Parathyroid adenoma (tissue), 2 donors: ENCODE data around the gene AGBL1.

Source experiments
- H2AFZ ChIP-seq: fragments of 300-600 bp; sonication (generic); one replicate; pipeline ENCODE4 v1.7.0; 2017; ENCODE audit warnings: antibody characterized with exemption, mild to moderate bottlenecking
- H3K27ac ChIP-seq: fragments of 300-600 bp; sonication (generic); one replicate; pipeline ENCODE4 v1.7.0; 2017
- H3K27me3 ChIP-seq: fragments of 300-600 bp; sonication (generic); one replicate; pipeline ENCODE4 v1.7.0; 2017; ENCODE audit warnings: low read length; ENCODE audit not compliant: control insufficient read depth, insufficient read depth
- H3K36me3 ChIP-seq: fragments of 300-600 bp; sonication (generic); one replicate; pipeline ENCODE4 v1.7.0; 2017; ENCODE audit warnings: low read length; ENCODE audit not compliant: control insufficient read depth, insufficient read depth
- H3K4me1 ChIP-seq: fragments of 300-600 bp; sonication (generic); one replicate; pipeline ENCODE4 v1.7.0; 2017; ENCODE audit warnings: control low read depth
- H3K4me2 ChIP-seq: fragments of 300-600 bp; sonication (generic); one replicate; pipeline ENCODE4 v1.7.0; 2017; ENCODE audit warnings: low read length
- H3K4me3 ChIP-seq: fragments of 300-600 bp; sonication (generic); one replicate; pipeline ENCODE4 v1.7.0; 2017; ENCODE audit warnings: low read depth, low read length
- H3K79me2 ChIP-seq: fragments of 300-600 bp; sonication (generic); one replicate; pipeline ENCODE4 v1.7.0; 2017; ENCODE audit warnings: control low read depth
- H3K9ac ChIP-seq: fragments of 300-600 bp; sonication (generic); one replicate; pipeline ENCODE4 v1.7.0; 2017; ENCODE audit warnings: mild to moderate bottlenecking
- H3K9me3 ChIP-seq: fragments of 300-600 bp; sonication (generic); one replicate; pipeline ENCODE4 v1.7.0; 2017; ENCODE audit warnings: low read length; ENCODE audit not compliant: control insufficient read depth
- TF ChIP-seq, protein P1 (sequence below): fragments of 300-600 bp; sonication (generic); IDR thresholded peaks from one replicate; pipeline ENCODE4 v1.7.0; 2017; ENCODE audit warnings: antibody characterized with exemption, mild to moderate bottlenecking
- donor health status: primary hyperparathyroidism.

Gene AGBL1

DNA sequence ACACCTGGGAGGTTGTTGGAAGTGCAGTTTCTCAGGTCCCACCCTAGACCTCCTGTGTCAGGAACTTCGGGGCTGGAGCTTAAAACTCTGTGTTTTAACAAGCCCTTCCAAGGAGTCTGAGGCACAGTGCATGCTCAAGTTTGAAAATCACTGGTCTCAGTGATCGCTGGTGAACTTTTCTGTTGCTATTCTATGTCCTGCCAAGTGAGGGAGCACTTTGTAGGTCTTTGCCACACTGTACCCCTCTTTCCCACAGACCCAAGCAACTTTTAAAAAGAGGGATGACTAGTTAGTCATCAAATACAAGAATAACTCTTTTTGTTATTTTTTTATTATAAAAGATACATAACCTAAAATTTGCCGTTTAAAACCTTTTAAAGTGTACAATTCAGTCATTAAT is 133.7 kb downstream of the AGBL1 start:
- H3K9me3 ChIP-seq, result no peaks in the 10 kb centered on the region
- no peaks in the 10 kb centered on the region for H3K4me1 ChIP-seq
- H3K4me2 ChIP-seq, result no peak overlapping the region
- H3K27ac ChIP-seq, result no peak overlapping the region
- no peak overlapping the region for H3K9ac ChIP-seq
- TF ChIP-seq, protein P1, sequence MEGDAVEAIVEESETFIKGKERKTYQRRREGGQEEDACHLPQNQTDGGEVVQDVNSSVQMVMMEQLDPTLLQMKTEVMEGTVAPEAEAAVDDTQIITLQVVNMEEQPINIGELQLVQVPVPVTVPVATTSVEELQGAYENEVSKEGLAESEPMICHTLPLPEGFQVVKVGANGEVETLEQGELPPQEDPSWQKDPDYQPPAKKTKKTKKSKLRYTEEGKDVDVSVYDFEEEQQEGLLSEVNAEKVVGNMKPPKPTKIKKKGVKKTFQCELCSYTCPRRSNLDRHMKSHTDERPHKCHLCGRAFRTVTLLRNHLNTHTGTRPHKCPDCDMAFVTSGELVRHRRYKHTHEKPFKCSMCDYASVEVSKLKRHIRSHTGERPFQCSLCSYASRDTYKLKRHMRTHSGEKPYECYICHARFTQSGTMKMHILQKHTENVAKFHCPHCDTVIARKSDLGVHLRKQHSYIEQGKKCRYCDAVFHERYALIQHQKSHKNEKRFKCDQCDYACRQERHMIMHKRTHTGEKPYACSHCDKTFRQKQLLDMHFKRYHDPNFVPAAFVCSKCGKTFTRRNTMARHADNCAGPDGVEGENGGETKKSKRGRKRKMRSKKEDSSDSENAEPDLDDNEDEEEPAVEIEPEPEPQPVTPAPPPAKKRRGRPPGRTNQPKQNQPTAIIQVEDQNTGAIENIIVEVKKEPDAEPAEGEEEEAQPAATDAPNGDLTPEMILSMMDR, result no peak
- H3K79me2 ChIP-seq, result no peaks in the 10 kb centered on the region
- H3K4me3 ChIP-seq, result no peak overlapping the region
- no peak overlapping the region for H2AFZ ChIP-seq
- no peaks in the 10 kb centered on the region for H3K36me3 ChIP-seq
- no peaks in the 10 kb centered on the region for H3K27me3 ChIP-seq

DNA sequence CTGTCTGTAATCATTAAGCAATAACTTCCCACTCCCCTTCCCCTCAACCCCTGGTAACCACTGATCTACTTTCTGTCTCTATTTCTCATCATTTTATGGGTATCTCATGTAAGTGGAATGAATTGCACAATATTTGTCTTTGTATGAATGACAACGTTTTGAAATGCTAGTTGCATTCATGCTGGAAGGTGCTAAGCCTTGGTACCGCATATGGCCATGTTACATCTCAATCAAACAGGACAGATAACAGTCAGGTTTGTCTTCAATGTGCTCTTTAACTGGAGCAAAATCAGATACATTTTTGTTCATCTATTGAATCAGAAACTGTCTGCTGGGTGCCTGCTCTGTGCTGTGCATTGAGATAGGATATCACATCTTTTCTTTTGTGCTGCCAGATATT is 134.2 kb downstream of the AGBL1 start:
- no peaks in the 10 kb centered on the region for H3K27me3 ChIP-seq
- H3K9me3 ChIP-seq, result no peaks in the 10 kb centered on the region
- no peaks in the 10 kb centered on the region for H3K36me3 ChIP-seq
- TF ChIP-seq, protein P1, result no peak
- H3K4me2 ChIP-seq, result no peak overlapping the region
- no peak overlapping the region for H2AFZ ChIP-seq
- H3K4me3 ChIP-seq, result no peak overlapping the region
- H3K27ac ChIP-seq, result no peak overlapping the region
- H3K79me2 ChIP-seq, result no peaks in the 10 kb centered on the region
- no peaks in the 10 kb centered on the region for H3K4me1 ChIP-seq
- no peak overlapping the region for H3K9ac ChIP-seq

DNA sequence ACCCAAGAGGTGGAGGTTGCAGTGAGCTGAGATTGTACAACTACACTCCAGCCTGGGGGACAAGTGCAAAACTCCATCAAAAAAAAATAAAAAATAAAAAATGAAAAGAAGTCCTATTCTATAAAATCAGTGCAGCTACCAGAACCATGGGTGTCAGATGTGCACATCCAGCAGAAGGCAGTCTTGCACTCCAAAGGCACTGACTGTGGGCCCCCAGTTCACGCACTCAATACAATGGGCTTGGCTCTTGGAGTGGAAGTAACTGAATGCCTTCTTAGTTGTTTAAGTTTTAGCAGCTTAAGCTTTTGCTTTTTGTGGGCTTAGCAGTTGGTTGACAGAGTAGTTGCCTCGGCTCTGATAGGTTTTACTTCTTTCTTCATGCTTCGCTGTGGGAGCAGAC is 141.4 kb downstream of the AGBL1 start:
- Histone ChIP-seq H3K9ac (no peak overlapping the region), H3K79me2 (no peaks in the 10 kb centered on the region), H3K4me3 (no peak overlapping the region), H3K9me3 (no peaks in the 10 kb centered on the region), H3K27me3 (no peaks in the 10 kb centered on the region), H3K27ac (no peak overlapping the region), H3K4me1 (no peaks in the 10 kb centered on the region), H2AFZ (no peak overlapping the region), H3K36me3 (no peaks in the 10 kb centered on the region), H3K4me2 (no peak overlapping the region)
- TF ChIP-seq, protein P1, result no peak

DNA sequence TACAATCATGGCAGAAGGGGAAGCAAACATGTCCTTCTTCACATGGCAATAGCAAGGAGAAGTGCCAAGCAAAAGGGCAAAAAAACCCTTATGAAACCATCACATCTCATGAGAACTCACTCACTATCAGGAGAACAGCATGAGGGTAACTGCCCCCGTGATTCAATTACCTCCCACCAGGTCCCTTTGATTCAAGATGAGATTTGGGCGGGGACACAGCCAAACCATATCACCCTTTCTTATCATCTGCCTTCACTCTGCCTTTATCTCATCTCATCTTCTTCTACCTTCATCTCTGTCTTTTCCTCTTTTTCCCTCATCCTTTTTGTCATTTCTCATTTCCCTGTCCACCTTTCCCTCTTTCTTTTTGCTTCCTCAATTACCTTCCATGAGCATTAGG is 149.6 kb downstream of the AGBL1 start:
- Histone ChIP-seq H2AFZ (no peak overlapping the region), H3K27ac (no peak overlapping the region), H3K4me1 (no peaks in the 10 kb centered on the region), H3K36me3 (no peaks in the 10 kb centered on the region), H3K27me3 (no peaks in the 10 kb centered on the region), H3K9me3 (no peaks in the 10 kb centered on the region), H3K9ac (no peak overlapping the region), H3K4me2 (no peak overlapping the region), H3K79me2 (no peaks in the 10 kb centered on the region), H3K4me3 (no peak overlapping the region)
- TF ChIP-seq, protein P1, result no peak

DNA sequence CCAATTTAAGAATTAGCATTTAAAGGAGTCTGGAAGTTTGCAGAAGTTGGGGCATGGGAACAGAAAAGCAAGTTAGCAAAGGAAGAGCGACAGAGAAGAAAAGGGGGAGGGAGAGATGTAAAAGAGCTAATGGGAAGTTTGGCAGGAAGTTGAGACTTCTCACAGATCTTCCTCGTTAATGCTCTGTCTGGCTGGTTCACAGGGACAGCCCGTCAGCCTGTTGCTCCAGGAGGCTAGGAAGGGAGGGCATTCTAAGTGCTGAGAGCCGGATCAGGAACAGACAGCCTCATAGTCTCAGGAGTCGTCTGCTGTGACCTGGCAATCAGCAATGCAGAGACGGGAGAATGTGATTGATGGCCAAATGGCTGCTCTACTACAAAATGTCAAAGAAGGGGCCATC is 150.3 kb downstream of the AGBL1 start:
- H3K27me3 ChIP-seq, result no peaks in the 10 kb centered on the region

More for the DNA sequence above, 150.3 kb downstream of the AGBL1 start:
- Histone ChIP-seq H2AFZ (no peak overlapping the region), H3K79me2 (no peaks in the 10 kb centered on the region), H3K27ac (no peak overlapping the region), H3K4me3 (no peak overlapping the region), H3K4me1 (no peaks in the 10 kb centered on the region), H3K4me2 (no peak overlapping the region), H3K9me3 (no peaks in the 10 kb centered on the region), H3K9ac (no peak overlapping the region), H3K36me3 (no peaks in the 10 kb centered on the region)
- TF ChIP-seq, protein P1, result no peak
